NT2/D1 (cell line): Measurements from ENCODE around the gene SLC26A4.

Experiments
- DNase-seq: peaks from one replicate; pipeline ENCODE4 v3.0.0-alpha.2; 2011; ENCODE audit warnings: low read depth, low spot score
- H3K27me3 ChIP-seq: 2 replicates; pipeline ENCODE4 v1.6.0; 2011; ENCODE audit warnings: mild to moderate bottlenecking; ENCODE audit not compliant: insufficient read length, insufficient read depth
- H3K36me3 ChIP-seq: 2 replicates; pipeline ENCODE4 v1.6.1; 2011; ENCODE audit warnings: mild to moderate bottlenecking, low read length, mixed read lengths; ENCODE audit not compliant: insufficient read depth, insufficient read length
- H3K4me1 ChIP-seq: 2 replicates; pipeline ENCODE4 v1.5.1; 2011; ENCODE audit not compliant: insufficient read depth, insufficient read length
- H3K4me3 ChIP-seq: 2 replicates; pipeline ENCODE4 v1.5.1; 2011; ENCODE audit warnings: low read depth; ENCODE audit not compliant: insufficient read length
- H3K9ac ChIP-seq: 2 replicates; pipeline ENCODE4 v1.6.0; 2011; ENCODE audit warnings: low read depth; ENCODE audit not compliant: insufficient read length
- H3K9me3 ChIP-seq: 2 replicates; pipeline ENCODE4 v1.5.1; 2011; ENCODE audit warnings: mild to moderate bottlenecking, low read length; ENCODE audit not compliant: insufficient read depth
- SUZ12 ChIP-seq: IDR thresholded peaks from 2 replicates; pipeline ENCODE4 v1.6.1; 2011; ENCODE audit not compliant: insufficient read length, insufficient read depth; ENCODE audit errors: extremely low read depth
- YY1 ChIP-seq: IDR thresholded peaks from 2 replicates; pipeline ENCODE4 v1.6.1; 2011; ENCODE audit not compliant: insufficient read length, insufficient read depth
- ZNF274 ChIP-seq: IDR thresholded peaks from 2 replicates; pipeline ENCODE4 v1.6.1; 2011; ENCODE audit warnings: mild to moderate bottlenecking, low read depth, low read length

The SLC26A4 gene

GRCh38 chr7:107678110-107678753 is 17.6 kb downstream of the SLC26A4 start:
- Histone ChIP-seq H3K4me1 (no peaks in the 10 kb centered on the region), H3K4me3 (no peak overlapping the region), H3K36me3 (no peaks in the 10 kb centered on the region), H3K9ac (no peak overlapping the region), H3K9me3 (no peaks in the 10 kb centered on the region), H3K27me3 (no peaks in the 10 kb centered on the region)
- no peak for DNase-seq
- TF ChIP-seq YY1 (no peak), SUZ12 (no peak), ZNF274 (no peak)

- Histone ChIP-seq H3K4me1 (no peaks in the 10 kb centered on the region), H3K4me3 (no peak overlapping the region), H3K9me3 (no peaks in the 10 kb centered on the region), H3K9ac (no peak overlapping the region), H3K27me3 (no peaks in the 10 kb centered on the region), H3K36me3 (no peaks in the 10 kb centered on the region)
- no peak for DNase-seq
- TF ChIP-seq YY1 (no peak), SUZ12 (no peak), ZNF274 (no peak)
These were observed 19.9 kb downstream of the SLC26A4 start for GRCh38 chr7:107680478-107680877.

GRCh38 chr7:107682886-107683285 is 22.3 kb downstream of the SLC26A4 start:
- H3K27me3 ChIP-seq: no peaks in the 10 kb centered on the region
- no peak for TF ChIP-seq ZNF274
- TF ChIP-seq SUZ12: no peak
- no peak for TF ChIP-seq YY1
- no peak for DNase-seq
- no peaks in the 10 kb centered on the region for H3K36me3 ChIP-seq
- no peaks in the 10 kb centered on the region for H3K9me3 ChIP-seq
- H3K4me3 ChIP-seq: no peak overlapping the region
- no peak overlapping the region for H3K9ac ChIP-seq
- H3K4me1 ChIP-seq: no peaks in the 10 kb centered on the region

GRCh38 chr7:107684287-107684686 is 23.7 kb downstream of the SLC26A4 start:
- no peaks in the 10 kb centered on the region for H3K4me1 ChIP-seq
- no peaks in the 10 kb centered on the region for H3K9me3 ChIP-seq
- TF ChIP-seq YY1 (no peak), SUZ12 (no peak), ZNF274 (no peak)
- H3K36me3 ChIP-seq: no peaks in the 10 kb centered on the region
- no peak for DNase-seq
- no peaks in the 10 kb centered on the region for H3K27me3 ChIP-seq
- no peak overlapping the region for H3K4me3 ChIP-seq
- H3K9ac ChIP-seq: no peak overlapping the region

- TF ChIP-seq YY1: no peak
- TF ChIP-seq SUZ12: no peak
- no peak for TF ChIP-seq ZNF274
- no peak overlapping the region for H3K4me3 ChIP-seq
- H3K9ac ChIP-seq: no peak overlapping the region
- H3K9me3 ChIP-seq: no peaks in the 10 kb centered on the region
- H3K36me3 ChIP-seq: no peaks in the 10 kb centered on the region
- DNase-seq: no peak
- no peaks in the 10 kb centered on the region for H3K4me1 ChIP-seq
- no peaks in the 10 kb centered on the region for H3K27me3 ChIP-seq
These were observed 24.4 kb downstream of the SLC26A4 start for GRCh38 chr7:107684947-107685463.

GRCh38 chr7:107686816-107687387 is 26.3 kb downstream of the SLC26A4 start:
- no peaks in the 10 kb centered on the region for H3K36me3 ChIP-seq
- H3K4me3 ChIP-seq: no peak overlapping the region
- no peaks in the 10 kb centered on the region for H3K27me3 ChIP-seq
- DNase-seq: no peak
- H3K9ac ChIP-seq: no peak overlapping the region
- H3K4me1 ChIP-seq: no peaks in the 10 kb centered on the region
- H3K9me3 ChIP-seq: no peaks in the 10 kb centered on the region
- no peak for TF ChIP-seq SUZ12
- no peak for TF ChIP-seq YY1
- no peak for TF ChIP-seq ZNF274

GRCh38 chr7:107687656-107688055 is 27.0 kb downstream of the SLC26A4 start:
- Histone ChIP-seq H3K9ac (no peak overlapping the region), H3K4me3 (no peak overlapping the region), H3K9me3 (no peaks in the 10 kb centered on the region), H3K36me3 (no peaks in the 10 kb centered on the region), H3K4me1 (no peaks in the 10 kb centered on the region), H3K27me3 (no peaks in the 10 kb centered on the region)
- TF ChIP-seq SUZ12: no peak
- no peak for TF ChIP-seq ZNF274
- no peak for TF ChIP-seq YY1
- DNase-seq: no peak
